ENCODE results near the gene KCNG1. TPM values are rescaled to one million over a fixed set of nuclear protein-coding genes. Genes with fewer than 3 reads are reported as not detected.

Gene KCNG1
- total and polyA plus RNA-seq, 2 experiments from 2014 or later: 26.1 to 45.8 TPM

GRCh38 chr20:51058017-51058416, 35.1 kb upstream of the KCNG1 start:
- H3K27me3 ChIP-seq: peaks cover 11% of the 10 kb centered on the region
- H3K4me3 ChIP-seq: no peak overlapping the region
- no peak overlapping the region for H2AFZ ChIP-seq
- TF ChIP-seq EZH2 (IDR thresholded peaks at IDR 0.05; ENCODE audit: borderline replicate concordance) (no peak), EZH2phosphoT487 (IDR thresholded peaks at IDR 0.05; ENCODE audit: low read depth, severe bottlenecking, unreplicated experiment) (no peak), CTCF (IDR thresholded peaks at IDR 0.05; ENCODE audit: poor library complexity) (no peak)
- H4K20me1 ChIP-seq (ENCODE audit: insufficient read depth, poor library complexity, severe bottlenecking): no peaks in the 10 kb centered on the region
- no peaks in the 10 kb centered on the region for H3K9me3 ChIP-seq (ENCODE audit: low read depth)
- no peaks in the 10 kb centered on the region for H3K79me2 ChIP-seq
- no peak overlapping the region for H3K27ac ChIP-seq
- H3K4me2 ChIP-seq: no peak overlapping the region
- H3K4me1 ChIP-seq (ENCODE audit: insufficient read depth): no peaks in the 10 kb centered on the region
- 42% methylated on average over 9 of the region's 9 CpGs for WGBS (ENCODE audit: low lambda C conversion rate, missing lambda C conversion rate)
- DNase-seq (ENCODE audit: low spot score): no peak
- H3K36me3 ChIP-seq (replicated peaks; ENCODE audit: insufficient read depth, low read depth): no peaks in the 10 kb centered on the region
- no peaks in the 10 kb centered on the region for H3K9me2 ChIP-seq (replicated peaks; ENCODE audit: insufficient read depth)

- no peaks in the 10 kb centered on the region for H3K9me2 ChIP-seq (replicated peaks; ENCODE audit: insufficient read depth)
- 83% methylated on average over 11 of the region's 11 CpGs for WGBS (ENCODE audit: low lambda C conversion rate, missing lambda C conversion rate)
- TF ChIP-seq EZH2 (IDR thresholded peaks at IDR 0.05; ENCODE audit: borderline replicate concordance) (no peak), EZH2phosphoT487 (IDR thresholded peaks at IDR 0.05; ENCODE audit: low read depth, severe bottlenecking, unreplicated experiment) (no peak), CTCF (IDR thresholded peaks at IDR 0.05; ENCODE audit: poor library complexity) (no peak)
Observed at GRCh38 chr20:51054233-51054632, 31.3 kb upstream of the KCNG1 start.

GRCh38 chr20:51050531-51051075, 27.7 kb upstream of the KCNG1 start:
- H3K4me3 ChIP-seq: no peak overlapping the region
- no peaks in the 10 kb centered on the region for H3K9me3 ChIP-seq (ENCODE audit: low read depth)
- TF ChIP-seq EZH2 (IDR thresholded peaks at IDR 0.05; ENCODE audit: borderline replicate concordance) (no peak), CTCF (IDR thresholded peaks at IDR 0.05; ENCODE audit: poor library complexity) (no peak), EZH2phosphoT487 (IDR thresholded peaks at IDR 0.05; ENCODE audit: low read depth, severe bottlenecking, unreplicated experiment) (no peak)
- no peak overlapping the region for H3K27ac ChIP-seq
- no peaks in the 10 kb centered on the region for H3K79me2 ChIP-seq
- no peak overlapping the region for H2AFZ ChIP-seq
- DNase-seq (ENCODE audit: low spot score): no peak
- WGBS (ENCODE audit: low lambda C conversion rate, missing lambda C conversion rate): 55% methylated on average over 8 of the region's 8 CpGs
- H3K9me2 ChIP-seq (replicated peaks; ENCODE audit: insufficient read depth): no peaks in the 10 kb centered on the region
- peaks cover 4% of the 10 kb centered on the region for H3K4me1 ChIP-seq (ENCODE audit: insufficient read depth)
- H4K20me1 ChIP-seq (ENCODE audit: insufficient read depth, poor library complexity, severe bottlenecking): no peaks in the 10 kb centered on the region
- no peak overlapping the region for H3K4me2 ChIP-seq
- no peaks in the 10 kb centered on the region for H3K36me3 ChIP-seq (replicated peaks; ENCODE audit: insufficient read depth, low read depth)
- H3K27me3 ChIP-seq: peaks cover 4% of the 10 kb centered on the region

More at GRCh38 chr20:51054233-51054632, 31.3 kb upstream of the KCNG1 start:
- Histone ChIP-seq H3K36me3 (replicated peaks; ENCODE audit: insufficient read depth, low read depth) (no peaks in the 10 kb centered on the region), H3K9me3 (ENCODE audit: low read depth) (no peaks in the 10 kb centered on the region), H3K27ac (no peak overlapping the region), H4K20me1 (ENCODE audit: insufficient read depth, poor library complexity, severe bottlenecking) (no peaks in the 10 kb centered on the region), H3K4me2 (no peak overlapping the region), H3K27me3 (peaks cover 11% of the 10 kb centered on the region), H3K4me3 (no peak overlapping the region), H3K4me1 (ENCODE audit: insufficient read depth) (peaks cover 4% of the 10 kb centered on the region), H3K79me2 (no peaks in the 10 kb centered on the region), H2AFZ (no peak overlapping the region)
- DNase-seq (ENCODE audit: low spot score): no peak

Measured in hepatocyte (in vitro differentiated cells).